ENCODE results near the gene MAP2. TPM values are rescaled to one million over a fixed set of nuclear protein-coding genes. Genes with fewer than 3 reads are reported as not detected.

Gene MAP2
- total and polyA plus RNA-seq, 2 of the 13 experiments (the other 11 are each of a cell fraction or from before 2014, with no cell fraction given), result 0.08 TPM; not detected in 1

DNA sequence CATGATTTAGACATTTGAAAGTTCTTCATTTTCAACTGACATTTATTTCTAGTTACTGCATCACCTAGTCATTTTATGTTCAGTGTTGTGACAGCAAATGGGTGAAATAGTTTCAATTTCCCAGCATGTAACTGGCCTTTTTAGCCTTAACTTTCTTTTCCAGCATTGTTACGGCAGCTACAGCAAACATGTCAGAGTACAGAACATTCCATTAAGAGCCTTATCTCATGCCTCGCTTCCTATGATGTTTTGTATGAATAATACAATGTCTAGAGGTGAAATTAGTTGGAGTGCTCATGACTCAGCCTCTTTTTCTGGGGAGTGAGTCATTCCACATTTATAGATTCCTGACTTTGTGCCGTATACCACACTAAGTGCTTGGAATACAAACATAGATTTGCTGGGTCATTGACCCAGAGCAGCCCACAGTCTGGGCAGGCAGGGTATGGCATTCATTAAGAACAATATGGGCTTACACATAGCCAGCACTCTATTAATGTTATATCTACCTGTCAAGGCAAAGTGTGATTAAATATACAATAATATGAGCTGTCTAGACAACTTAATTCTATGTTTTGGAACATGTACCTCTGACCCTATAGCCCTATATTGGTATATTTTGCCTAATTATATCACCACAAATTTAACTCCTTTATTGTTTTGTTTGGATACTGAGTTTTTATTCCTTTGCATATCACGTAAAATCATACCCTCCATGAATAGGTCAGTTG is 72.2 kb downstream of the MAP2 start (continued):
- TF ChIP-seq, protein P1, sequence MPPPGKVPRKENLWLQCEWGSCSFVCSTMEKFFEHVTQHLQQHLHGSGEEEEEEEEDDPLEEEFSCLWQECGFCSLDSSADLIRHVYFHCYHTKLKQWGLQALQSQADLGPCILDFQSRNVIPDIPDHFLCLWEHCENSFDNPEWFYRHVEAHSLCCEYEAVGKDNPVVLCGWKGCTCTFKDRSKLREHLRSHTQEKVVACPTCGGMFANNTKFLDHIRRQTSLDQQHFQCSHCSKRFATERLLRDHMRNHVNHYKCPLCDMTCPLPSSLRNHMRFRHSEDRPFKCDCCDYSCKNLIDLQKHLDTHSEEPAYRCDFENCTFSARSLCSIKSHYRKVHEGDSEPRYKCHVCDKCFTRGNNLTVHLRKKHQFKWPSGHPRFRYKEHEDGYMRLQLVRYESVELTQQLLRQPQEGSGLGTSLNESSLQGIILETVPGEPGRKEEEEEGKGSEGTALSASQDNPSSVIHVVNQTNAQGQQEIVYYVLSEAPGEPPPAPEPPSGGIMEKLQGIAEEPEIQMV (CRISPR knock-in tag; IDR thresholded peaks at IDR 0.05; ENCODE audit: low read depth), result no peak
- no peak for TF ChIP-seq NCOA5 (CRISPR knock-in tag; IDR thresholded peaks at IDR 0.05)
- TF ChIP-seq, protein P2, sequence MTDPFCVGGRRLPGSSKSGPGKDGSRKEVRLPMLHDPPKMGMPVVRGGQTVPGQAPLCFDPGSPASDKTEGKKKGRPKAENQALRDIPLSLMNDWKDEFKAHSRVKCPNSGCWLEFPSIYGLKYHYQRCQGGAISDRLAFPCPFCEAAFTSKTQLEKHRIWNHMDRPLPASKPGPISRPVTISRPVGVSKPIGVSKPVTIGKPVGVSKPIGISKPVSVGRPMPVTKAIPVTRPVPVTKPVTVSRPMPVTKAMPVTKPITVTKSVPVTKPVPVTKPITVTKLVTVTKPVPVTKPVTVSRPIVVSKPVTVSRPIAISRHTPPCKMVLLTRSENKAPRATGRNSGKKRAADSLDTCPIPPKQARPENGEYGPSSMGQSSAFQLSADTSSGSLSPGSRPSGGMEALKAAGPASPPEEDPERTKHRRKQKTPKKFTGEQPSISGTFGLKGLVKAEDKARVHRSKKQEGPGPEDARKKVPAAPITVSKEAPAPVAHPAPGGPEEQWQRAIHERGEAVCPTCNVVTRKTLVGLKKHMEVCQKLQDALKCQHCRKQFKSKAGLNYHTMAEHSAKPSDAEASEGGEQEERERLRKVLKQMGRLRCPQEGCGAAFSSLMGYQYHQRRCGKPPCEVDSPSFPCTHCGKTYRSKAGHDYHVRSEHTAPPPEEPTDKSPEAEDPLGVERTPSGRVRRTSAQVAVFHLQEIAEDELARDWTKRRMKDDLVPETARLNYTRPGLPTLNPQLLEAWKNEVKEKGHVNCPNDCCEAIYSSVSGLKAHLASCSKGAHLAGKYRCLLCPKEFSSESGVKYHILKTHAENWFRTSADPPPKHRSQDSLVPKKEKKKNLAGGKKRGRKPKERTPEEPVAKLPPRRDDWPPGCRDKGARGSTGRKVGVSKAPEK (CRISPR knock-in tag; IDR thresholded peaks at IDR 0.05; ENCODE audit: borderline replicate concordance), result no peak
- TF ChIP-seq ZNF737 (CRISPR knock-in tag; IDR thresholded peaks at IDR 0.05; ENCODE audit: borderline replicate concordance), result no peak
- no peak for TF ChIP-seq ZFAT (CRISPR knock-in tag; conservative IDR thresholded peaks at IDR 0.05)
- no peak for TF ChIP-seq ETV6 (CRISPR knock-in tag; conservative IDR thresholded peaks at IDR 0.05)
- TF ChIP-seq, protein P3, sequence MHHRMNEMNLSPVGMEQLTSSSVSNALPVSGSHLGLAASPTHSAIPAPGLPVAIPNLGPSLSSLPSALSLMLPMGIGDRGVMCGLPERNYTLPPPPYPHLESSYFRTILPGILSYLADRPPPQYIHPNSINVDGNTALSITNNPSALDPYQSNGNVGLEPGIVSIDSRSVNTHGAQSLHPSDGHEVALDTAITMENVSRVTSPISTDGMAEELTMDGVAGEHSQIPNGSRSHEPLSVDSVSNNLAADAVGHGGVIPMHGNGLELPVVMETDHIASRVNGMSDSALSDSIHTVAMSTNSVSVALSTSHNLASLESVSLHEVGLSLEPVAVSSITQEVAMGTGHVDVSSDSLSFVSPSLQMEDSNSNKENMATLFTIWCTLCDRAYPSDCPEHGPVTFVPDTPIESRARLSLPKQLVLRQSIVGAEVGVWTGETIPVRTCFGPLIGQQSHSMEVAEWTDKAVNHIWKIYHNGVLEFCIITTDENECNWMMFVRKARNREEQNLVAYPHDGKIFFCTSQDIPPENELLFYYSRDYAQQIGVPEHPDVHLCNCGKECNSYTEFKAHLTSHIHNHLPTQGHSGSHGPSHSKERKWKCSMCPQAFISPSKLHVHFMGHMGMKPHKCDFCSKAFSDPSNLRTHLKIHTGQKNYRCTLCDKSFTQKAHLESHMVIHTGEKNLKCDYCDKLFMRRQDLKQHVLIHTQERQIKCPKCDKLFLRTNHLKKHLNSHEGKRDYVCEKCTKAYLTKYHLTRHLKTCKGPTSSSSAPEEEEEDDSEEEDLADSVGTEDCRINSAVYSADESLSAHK (CRISPR knock-in tag; IDR thresholded peaks at IDR 0.05; ENCODE audit: borderline replicate concordance), result no peak
- TF ChIP-seq SP5 (CRISPR knock-in tag; IDR thresholded peaks at IDR 0.05; ENCODE audit: borderline replicate concordance, low read depth), result no peak
- TF ChIP-seq NCOA1 (CRISPR knock-in tag; IDR thresholded peaks at IDR 0.05), result no peak
- TF ChIP-seq FOXO1 (CRISPR knock-in tag; IDR thresholded peaks at IDR 0.05), result no peak
- peak; percentile 53; the same call in 1 of the 2 replicates for TF ChIP-seq RXRA (CRISPR knock-in tag; IDR thresholded peaks at IDR 0.05)
- TF ChIP-seq KAT2B (IDR thresholded peaks at IDR 0.05; ENCODE audit: borderline replicate concordance, low read depth, low read length), result no peak
- TF ChIP-seq, protein P4, sequence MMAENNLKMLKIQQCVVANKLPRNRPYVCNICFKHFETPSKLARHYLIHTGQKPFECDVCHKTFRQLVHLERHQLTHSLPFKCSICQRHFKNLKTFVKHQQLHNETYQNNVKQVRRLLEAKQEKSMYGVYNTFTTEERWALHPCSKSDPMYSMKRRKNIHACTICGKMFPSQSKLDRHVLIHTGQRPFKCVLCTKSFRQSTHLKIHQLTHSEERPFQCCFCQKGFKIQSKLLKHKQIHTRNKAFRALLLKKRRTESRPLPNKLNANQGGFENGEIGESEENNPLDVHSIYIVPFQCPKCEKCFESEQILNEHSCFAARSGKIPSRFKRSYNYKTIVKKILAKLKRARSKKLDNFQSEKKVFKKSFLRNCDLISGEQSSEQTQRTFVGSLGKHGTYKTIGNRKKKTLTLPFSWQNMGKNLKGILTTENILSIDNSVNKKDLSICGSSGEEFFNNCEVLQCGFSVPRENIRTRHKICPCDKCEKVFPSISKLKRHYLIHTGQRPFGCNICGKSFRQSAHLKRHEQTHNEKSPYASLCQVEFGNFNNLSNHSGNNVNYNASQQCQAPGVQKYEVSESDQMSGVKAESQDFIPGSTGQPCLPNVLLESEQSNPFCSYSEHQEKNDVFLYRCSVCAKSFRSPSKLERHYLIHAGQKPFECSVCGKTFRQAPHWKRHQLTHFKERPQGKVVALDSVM (CRISPR knock-in tag; IDR thresholded peaks at IDR 0.05), result no peak
- TF ChIP-seq ZNF605 (CRISPR knock-in tag; IDR thresholded peaks at IDR 0.05), result no peak
- no peak for TF ChIP-seq ZNF33B (CRISPR knock-in tag; IDR thresholded peaks at IDR 0.05)
- TF ChIP-seq NR3C1 (CRISPR knock-in tag; IDR thresholded peaks at IDR 0.05), result no peak
- TF ChIP-seq POGZ (CRISPR knock-in tag; IDR thresholded peaks at IDR 0.05), result no peak
- TF ChIP-seq MBD4 (IDR thresholded peaks at IDR 0.05; ENCODE audit: borderline replicate concordance, low read length), result no peak
- TF ChIP-seq ZNF891 (CRISPR knock-in tag; IDR thresholded peaks at IDR 0.05), result no peak
- TF ChIP-seq, protein P5, sequence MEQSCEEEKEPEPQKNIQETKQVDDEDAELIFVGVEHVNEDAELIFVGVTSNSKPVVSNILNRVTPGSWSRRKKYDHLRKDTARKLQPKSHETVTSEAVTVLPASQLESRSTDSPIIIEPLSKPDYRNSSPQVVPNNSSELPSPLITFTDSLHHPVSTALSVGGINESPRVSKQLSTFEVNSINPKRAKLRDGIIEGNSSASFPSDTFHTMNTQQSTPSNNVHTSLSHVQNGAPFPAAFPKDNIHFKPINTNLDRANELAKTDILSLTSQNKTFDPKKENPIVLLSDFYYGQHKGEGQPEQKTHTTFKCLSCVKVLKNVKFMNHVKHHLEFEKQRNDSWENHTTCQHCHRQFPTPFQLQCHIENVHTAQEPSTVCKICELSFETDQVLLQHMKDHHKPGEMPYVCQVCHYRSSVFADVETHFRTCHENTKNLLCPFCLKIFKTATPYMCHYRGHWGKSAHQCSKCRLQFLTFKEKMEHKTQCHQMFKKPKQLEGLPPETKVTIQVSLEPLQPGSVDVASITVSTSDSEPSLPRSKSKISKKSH (CRISPR knock-in tag; IDR thresholded peaks at IDR 0.05; ENCODE audit: borderline replicate concordance), result no peak

Measured in HepG2 (cell line).